ENCODE results near the gene RNF133. TPM values are rescaled to one million over a fixed set of nuclear protein-coding genes. Genes with fewer than 3 reads are reported as not detected.
A peak's percentile ranks its signal among the peaks of the same experiment; 100 is the strongest.
"Not testable (repeated sequence)": the region's sequence is repeated elsewhere in the genome, so short reads cannot be mapped to it uniquely, and the experiment has no call there.

RNF133 gene
- total RNA-seq, 3 donors from 2014 or later: not detected

DNA sequence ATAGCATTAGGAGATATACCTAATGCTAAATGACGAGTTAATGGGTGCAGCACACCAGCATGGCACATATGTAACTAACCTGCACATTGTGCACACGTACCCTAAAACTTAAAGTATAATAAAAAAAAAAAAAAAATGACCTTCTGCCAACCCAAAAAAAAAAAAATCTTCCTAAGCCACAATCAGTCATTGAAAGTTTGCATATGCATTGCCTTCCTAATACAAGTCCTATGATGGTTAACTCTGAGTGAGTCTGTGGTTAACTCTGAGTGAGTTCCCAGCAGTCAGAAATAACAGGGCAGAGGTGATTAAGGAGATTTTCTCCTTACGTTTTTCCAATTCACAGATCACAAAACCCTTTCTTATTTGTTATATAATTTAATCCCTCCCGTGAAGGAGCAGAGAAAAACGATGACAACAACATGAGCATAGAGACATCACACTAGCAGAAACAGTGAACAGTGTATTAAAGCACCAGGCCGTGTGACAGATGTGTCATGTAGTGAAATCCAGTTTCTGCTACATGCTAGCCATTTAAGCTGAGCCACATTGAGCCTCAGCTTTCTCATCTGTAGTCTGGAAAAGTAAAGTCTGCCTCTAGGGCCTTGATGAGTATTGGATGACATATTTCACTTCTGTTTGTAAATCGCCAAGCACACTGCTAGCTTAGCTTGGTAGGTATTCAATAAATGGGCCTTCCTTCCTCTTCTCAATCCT lies 11.2 kb upstream of the RNF133 start:
- Mint-ChIP-seq H3K4me1 (ENCODE audit: low read depth) (no peaks in the 10 kb centered on the region), H3K36me3 (ENCODE audit: insufficient read depth) (no peaks in the 10 kb centered on the region), H3K9me3 (peaks cover 4% of the 10 kb centered on the region), H3K4me3 (no peak overlapping the region), H3K27me3 (ENCODE audit: low read depth) (no peaks in the 10 kb centered on the region)
- DNase-seq (no peak), ATAC-seq (no peak)

DNA sequence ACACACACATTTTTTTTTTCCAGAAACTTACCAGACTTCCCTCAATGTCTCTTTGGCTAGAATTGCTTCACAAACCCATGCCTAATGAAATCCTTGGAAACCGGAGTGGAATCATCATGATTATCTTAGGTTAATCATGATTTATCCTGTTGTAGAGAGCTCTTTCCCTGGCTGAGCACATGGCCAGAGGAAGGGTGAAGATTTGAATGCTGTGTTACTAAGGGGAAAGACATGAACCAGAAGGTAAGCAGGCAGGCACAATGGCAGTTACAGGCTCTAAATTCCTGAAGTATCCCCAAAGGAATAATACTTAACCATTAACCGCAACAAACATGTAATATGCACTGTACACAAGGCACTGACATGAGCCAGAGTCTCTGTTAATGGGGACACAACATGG lies 7.9 kb upstream of the RNF133 start:
- no peak for ATAC-seq
- no peaks in the 10 kb centered on the region for H3K4me1 Mint-ChIP-seq (ENCODE audit: low read depth)

GRCh38 chr7:122702872-122703510 lies 4.1 kb upstream of the RNF133 start, which contains the start of gene RNF148:
RNF148 (minus strand) TSS chr7:122702922; CDS start chr7:122702750, 172 bp downstream.
- DNase-seq (no peak), ATAC-seq (no peak)
- Mint-ChIP-seq H3K4me1 (ENCODE audit: low read depth) (no peaks in the 10 kb centered on the region), H3K36me3 (ENCODE audit: insufficient read depth) (no peaks in the 10 kb centered on the region), H3K9me3 (peaks cover 8% of the 10 kb centered on the region), H3K27me3 (ENCODE audit: low read depth) (no peaks in the 10 kb centered on the region), H3K4me3 (no peak within 1 kb of the TSS)

More for the DNA sequence above, 7.9 kb upstream of the RNF133 start:
- H3K27me3 Mint-ChIP-seq (ENCODE audit: low read depth): no peaks in the 10 kb centered on the region
- DNase-seq: no peak
- H3K36me3 Mint-ChIP-seq (ENCODE audit: insufficient read depth): no peaks in the 10 kb centered on the region
- H3K9me3 Mint-ChIP-seq: peaks cover 11% of the 10 kb centered on the region
- H3K4me3 Mint-ChIP-seq: no peak overlapping the region

- Mint-ChIP-seq H3K9me3 (peaks cover 16% of the 10 kb centered on the region), H3K27me3 (ENCODE audit: low read depth) (no peaks in the 10 kb centered on the region), H3K4me3 (no peak overlapping the region), H3K4me1 (ENCODE audit: low read depth) (no peaks in the 10 kb centered on the region), H3K36me3 (ENCODE audit: insufficient read depth) (no peaks in the 10 kb centered on the region)
- ATAC-seq (no peak), DNase-seq (no peak)
Measured at GRCh38 chr7:122695816-122696215, 3.1 kb downstream of the RNF133 start.

DNA sequence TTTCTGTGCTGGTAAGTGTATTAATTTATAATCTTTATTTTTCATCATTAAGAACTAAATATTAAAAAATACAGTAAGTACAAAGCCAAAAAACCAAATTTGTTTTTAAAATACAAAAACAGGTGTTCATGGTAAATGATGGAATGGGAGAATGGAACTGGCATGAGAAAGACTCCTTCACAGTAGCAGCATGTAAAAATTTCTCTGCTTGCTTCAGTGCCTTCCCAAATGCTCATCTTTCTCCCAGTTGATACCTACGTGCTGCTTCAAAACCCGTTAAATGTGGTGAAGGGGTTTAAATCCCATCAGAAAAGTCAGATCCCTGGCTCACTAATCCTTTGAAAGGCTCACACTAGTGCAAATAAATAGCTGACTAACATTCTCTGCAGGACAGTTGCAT lies 4.2 kb downstream of the RNF133 start:
- no peak overlapping the region for H3K4me3 Mint-ChIP-seq
- H3K9me3 Mint-ChIP-seq: peaks cover 16% of the 10 kb centered on the region
- no peaks in the 10 kb centered on the region for H3K36me3 Mint-ChIP-seq (ENCODE audit: insufficient read depth)
- H3K27me3 Mint-ChIP-seq (ENCODE audit: low read depth): no peaks in the 10 kb centered on the region
- ATAC-seq: no peak
- DNase-seq: no peak
- H3K4me1 Mint-ChIP-seq (ENCODE audit: low read depth): no peaks in the 10 kb centered on the region

- ATAC-seq: no peak
- H3K27me3 Mint-ChIP-seq (ENCODE audit: low read depth): no peaks in the 10 kb centered on the region
- no peak overlapping the region for H3K4me3 Mint-ChIP-seq
- DNase-seq: no peak
- H3K36me3 Mint-ChIP-seq (ENCODE audit: insufficient read depth): no peaks in the 10 kb centered on the region
- H3K9me3 Mint-ChIP-seq: peaks cover 16% of the 10 kb centered on the region
- no peaks in the 10 kb centered on the region for H3K4me1 Mint-ChIP-seq (ENCODE audit: low read depth)
Measured at GRCh38 chr7:122692769-122693309, 6.1 kb downstream of the RNF133 start.

DNA sequence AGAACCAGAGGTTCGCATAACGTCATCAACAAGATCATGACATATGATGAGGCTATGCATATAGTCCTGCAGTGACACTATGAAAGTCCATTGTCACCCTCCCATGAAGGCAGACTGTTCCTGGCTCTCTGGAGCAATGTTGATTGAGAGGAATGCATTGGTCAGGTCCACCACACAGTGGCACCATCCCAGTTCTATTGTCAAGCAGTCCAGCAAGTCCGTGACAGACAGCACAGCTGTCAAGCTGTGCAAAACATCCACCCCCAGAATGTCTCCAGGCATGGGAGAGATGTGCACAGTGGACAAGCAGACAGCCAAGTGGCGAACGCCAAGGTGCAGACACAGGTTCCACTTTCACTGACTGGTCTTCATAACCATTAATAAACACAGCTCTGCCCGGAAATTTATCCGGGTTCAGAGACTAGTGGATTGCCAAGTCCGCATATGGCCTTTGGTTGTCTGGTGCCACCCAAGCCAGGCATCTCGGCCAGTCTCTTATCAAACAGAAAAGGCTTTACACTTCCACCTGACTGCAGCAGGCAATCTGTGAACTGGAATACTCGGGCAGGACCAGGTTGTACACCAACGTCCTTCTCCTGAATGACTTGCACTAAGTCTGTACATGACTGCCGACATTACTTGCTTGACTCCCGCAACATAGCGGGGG lies 7.2 kb downstream of the RNF133 start:
- Mint-ChIP-seq H3K4me3 (no peak overlapping the region), H3K36me3 (ENCODE audit: insufficient read depth) (no peaks in the 10 kb centered on the region), H3K4me1 (ENCODE audit: low read depth) (no peaks in the 10 kb centered on the region), H3K9me3 (peaks cover 16% of the 10 kb centered on the region), H3K27me3 (ENCODE audit: low read depth) (no peaks in the 10 kb centered on the region)
- no peak for DNase-seq
- ATAC-seq: no peak

- peak in 1 of 2 donors; percentile 18 for ATAC-seq
- Mint-ChIP-seq H3K9me3 (peaks cover 16% of the 10 kb centered on the region), H3K4me1 (ENCODE audit: low read depth) (no peaks in the 10 kb centered on the region), H3K27me3 (ENCODE audit: low read depth) (no peaks in the 10 kb centered on the region), H3K4me3 (no peak overlapping the region), H3K36me3 (ENCODE audit: insufficient read depth) (no peaks in the 10 kb centered on the region)
- DNase-seq: no peak
Measured at GRCh38 chr7:122689346-122690109, 9.4 kb downstream of the RNF133 start.

GRCh38 chr7:122688400-122688998 lies 10.4 kb downstream of the RNF133 start:
- Mint-ChIP-seq H3K36me3 (ENCODE audit: insufficient read depth) (no peaks in the 10 kb centered on the region), H3K27me3 (ENCODE audit: low read depth) (no peaks in the 10 kb centered on the region), H3K9me3 (peaks cover 10% of the 10 kb centered on the region), H3K4me1 (ENCODE audit: low read depth) (no peaks in the 10 kb centered on the region), H3K4me3 (no peak overlapping the region)
- no peak for ATAC-seq
- no peak for DNase-seq

DNA sequence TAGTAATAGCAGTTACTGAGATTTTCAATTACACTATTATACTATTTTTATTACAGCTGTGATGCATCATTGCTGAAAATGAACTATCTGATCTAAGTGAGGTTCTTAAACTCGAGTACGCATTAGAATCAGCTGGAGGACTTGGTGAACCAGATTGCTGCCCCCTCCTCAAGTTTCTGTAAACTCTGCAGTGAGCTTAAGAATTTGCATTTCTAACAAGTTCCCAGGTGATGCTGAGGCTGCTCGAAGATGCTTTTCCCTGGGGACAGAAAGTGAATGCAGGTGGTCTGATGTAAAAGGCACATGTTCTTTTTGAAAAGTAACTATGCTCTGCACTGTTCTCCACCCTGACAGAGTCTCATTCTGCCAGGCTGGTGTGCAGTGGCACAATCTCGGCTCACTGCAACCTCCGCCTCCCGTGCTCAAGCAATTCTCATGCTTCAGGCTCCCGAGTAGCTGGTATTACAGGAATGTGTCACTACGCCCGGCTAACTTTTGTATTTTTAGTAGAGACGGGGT lies 12.5 kb downstream of the RNF133 start:
- DNase-seq: no peak
- Mint-ChIP-seq H3K9me3 (peaks cover 3% of the 10 kb centered on the region), H3K4me3 (no peak overlapping the region), H3K27me3 (ENCODE audit: low read depth) (no peaks in the 10 kb centered on the region), H3K36me3 (ENCODE audit: insufficient read depth) (no peaks in the 10 kb centered on the region), H3K4me1 (ENCODE audit: low read depth) (no peaks in the 10 kb centered on the region)
- no peak for ATAC-seq

DNA sequence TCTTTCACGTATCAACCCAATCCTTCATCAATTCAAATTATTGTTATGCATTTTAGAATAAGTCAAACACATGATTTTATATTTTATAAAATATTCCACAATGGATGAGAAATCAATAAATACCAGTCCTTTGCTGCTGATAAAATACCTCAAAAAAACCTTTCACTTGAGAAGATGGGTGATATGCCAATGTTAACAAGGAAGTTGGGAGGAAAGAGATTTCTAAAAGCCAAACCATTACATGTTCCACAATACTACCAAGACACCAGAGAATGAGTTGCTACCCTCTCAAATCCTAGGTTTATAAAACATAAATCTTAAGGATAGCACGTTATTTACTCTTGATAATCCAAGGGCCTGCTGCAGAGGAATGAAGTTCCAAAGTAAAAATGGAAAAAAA lies 14.4 kb downstream of the RNF133 start:
- Mint-ChIP-seq H3K36me3 (ENCODE audit: insufficient read depth) (no peaks in the 10 kb centered on the region), H3K4me1 (ENCODE audit: low read depth) (no peaks in the 10 kb centered on the region), H3K4me3 (no peak overlapping the region), H3K9me3 (peaks cover 2% of the 10 kb centered on the region), H3K27me3 (ENCODE audit: low read depth) (no peaks in the 10 kb centered on the region)
- no peak for DNase-seq
- no peak for ATAC-seq

DNA sequence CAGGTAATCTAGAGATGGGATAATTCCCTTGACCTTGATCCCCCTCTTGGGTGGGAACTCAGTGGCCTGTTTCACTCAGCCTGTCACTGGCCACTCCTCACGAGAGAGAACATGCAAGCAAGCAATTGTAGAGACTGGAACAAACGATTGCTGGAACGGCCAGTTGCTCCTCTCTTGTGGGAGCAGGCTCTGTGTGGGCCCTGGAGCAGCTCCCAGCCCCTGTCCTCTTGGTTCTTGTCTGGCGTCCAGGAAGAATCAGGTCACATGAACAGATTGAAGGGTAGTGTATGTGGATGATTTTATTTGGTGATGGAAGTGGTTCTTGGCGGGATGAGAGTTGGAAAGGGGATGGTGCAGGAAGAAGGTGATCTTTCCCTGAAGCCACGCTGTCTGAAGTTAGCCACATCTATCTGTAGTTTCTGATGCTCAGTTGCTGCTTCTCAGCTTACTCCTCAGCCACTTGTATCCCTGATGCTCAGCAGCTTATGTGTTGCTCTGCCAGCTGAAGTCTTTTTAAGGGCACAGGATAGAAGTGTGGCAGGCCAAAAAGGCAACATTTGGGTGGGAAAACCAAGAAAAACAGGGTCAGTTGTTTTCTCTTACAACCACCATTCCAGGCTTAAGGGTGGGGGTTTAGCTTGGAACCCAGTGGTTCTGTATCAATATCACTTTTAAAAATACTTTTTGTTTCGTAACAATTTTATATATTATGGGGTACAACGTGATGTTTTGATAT lies 15.9 kb downstream of the RNF133 start:
- no peaks in the 10 kb centered on the region for H3K36me3 Mint-ChIP-seq (ENCODE audit: insufficient read depth)
- H3K9me3 Mint-ChIP-seq: peaks cover 4% of the 10 kb centered on the region
- no peaks in the 10 kb centered on the region for H3K4me1 Mint-ChIP-seq (ENCODE audit: low read depth)
- DNase-seq: no peak
- no peaks in the 10 kb centered on the region for H3K27me3 Mint-ChIP-seq (ENCODE audit: low read depth)
- ATAC-seq: no peak
- no peak overlapping the region for H3K4me3 Mint-ChIP-seq

- ATAC-seq; H3K36me3 Mint-ChIP-seq (ENCODE audit: insufficient read depth); H3K27me3 Mint-ChIP-seq (ENCODE audit: low read depth); H3K4me1 Mint-ChIP-seq (ENCODE audit: low read depth); H3K9me3 Mint-ChIP-seq; H3K4me3 Mint-ChIP-seq; DNase-seq: not testable (repeated sequence)
Measured at GRCh38 chr7:122681186-122681585, 17.7 kb downstream of the RNF133 start.

Data from activated T-cell treated with anti-CD3 and anti-CD28 coated beads, Interleukin-2, amount 50 U/mL, for 4 hours (primary cell).